T-helper 17 cell (primary cell): Measurements from ENCODE around the gene PYGO2. TPM values are rescaled to one million over a fixed set of nuclear protein-coding genes. Genes with fewer than 3 reads are reported as not detected.

Experiments
- ATAC-seq: fragments of 150-1000 bp; cut with Tn5 transposase; 2 replicates; pipeline ENCODE4 v1.10.0; 2021; ENCODE audit warnings: mild to moderate bottlenecking, moderate library complexity
- DNase-seq, 3 donors: peaks; one replicate each; pipeline versions ENCODE4 v3.0.0 to v3.0.0-alpha.2; 2020 to 2021
- H3K9me3 ChIP-seq: one replicate; pipeline ENCODE4 v1.7.0; 2013; ENCODE audit warnings: low read length, mild to moderate bottlenecking; ENCODE audit not compliant: control insufficient read depth, poor library complexity, severe bottlenecking
- H3K27ac Mint-ChIP-seq: one replicate; pipeline ENCODE4 v1.8.0; 2022; ENCODE audit warnings: mild to moderate bottlenecking, moderate library complexity, mixed read lengths
- H3K27me3 Mint-ChIP-seq: one replicate; pipeline ENCODE4 v1.8.0; 2022; ENCODE audit warnings: mixed read lengths
- H3K36me3 Mint-ChIP-seq: one replicate; pipeline ENCODE4 v1.8.0; 2022; ENCODE audit warnings: low read depth, mixed read lengths
- H3K4me1 Mint-ChIP-seq: one replicate; pipeline ENCODE4 v1.8.0; 2022; ENCODE audit warnings: mild to moderate bottlenecking, mixed read lengths
- H3K4me3 Mint-ChIP-seq: one replicate; pipeline ENCODE4 v1.8.0; 2022; ENCODE audit warnings: mild to moderate bottlenecking, moderate library complexity, mixed read lengths
- total RNA-seq, 4 donors: library from RNA in 2 of 4; stranded (reverse) in 2 of 4; gene quantifications; one replicate each; pipeline ENCODE4 v1.2.3 and lab custom pipeline; 2022 to 2026

The PYGO2 gene
- total RNA-seq, 2 donors from 2014 or later = 34.7 to 45.1 TPM

- Mint-ChIP-seq H3K4me1 (peaks cover 27% of the 10 kb centered on the region), H3K27me3 (no peaks in the 10 kb centered on the region), H3K4me3 (peak within 1 kb of the TSS; percentile 57), H3K27ac (peak within 1 kb of the TSS; percentile 87), H3K36me3 (peaks cover 9% of the 10 kb centered on the region)
- DNase-seq (no peak), ATAC-seq (no peak)
- H3K9me3 ChIP-seq = no peaks in the 10 kb centered on the region
Observed at GRCh38 chr1:154970631-154971340, 9.2 kb upstream of the PYGO2 start, which contains the start of gene SHC1. Gene SHC1 (minus strand): TSS chr1:154970747. CDS start chr1:154970526, 221 bp downstream.

- H3K4me1 Mint-ChIP-seq = peaks cover 27% of the 10 kb centered on the region
- H3K27me3 Mint-ChIP-seq = no peaks in the 10 kb centered on the region
- ATAC-seq (no peak), DNase-seq (no peak)
- H3K4me3 Mint-ChIP-seq = no peak overlapping the region
- peaks cover 9% of the 10 kb centered on the region for H3K36me3 Mint-ChIP-seq
- H3K27ac Mint-ChIP-seq = peak overlapping the region; percentile 87
- no peaks in the 10 kb centered on the region for H3K9me3 ChIP-seq
Observed at GRCh38 chr1:154969860-154970452, 8.4 kb upstream of the PYGO2 start.

GRCh38 chr1:154969246-154969645 is 7.7 kb upstream of the PYGO2 start:
- Mint-ChIP-seq H3K27me3 (no peaks in the 10 kb centered on the region), H3K4me1 (peaks cover 27% of the 10 kb centered on the region), H3K4me3 (no peak overlapping the region), H3K36me3 (peaks cover 9% of the 10 kb centered on the region), H3K27ac (peak overlapping the region; percentile 87)
- DNase-seq (no peak), ATAC-seq (no peak)
- H3K9me3 ChIP-seq = no peaks in the 10 kb centered on the region

- DNase-seq (no peak), ATAC-seq (no peak)
- Mint-ChIP-seq H3K4me1 (peaks cover 30% of the 10 kb centered on the region), H3K27ac (peak overlapping the region; percentile 87), H3K36me3 (peaks cover 11% of the 10 kb centered on the region), H3K4me3 (no peak overlapping the region), H3K27me3 (no peaks in the 10 kb centered on the region)
- no peaks in the 10 kb centered on the region for H3K9me3 ChIP-seq
Observed at GRCh38 chr1:154968731-154969130, 7.1 kb upstream of the PYGO2 start.

- H3K9me3 ChIP-seq = no peaks in the 10 kb centered on the region
- H3K27me3 Mint-ChIP-seq = no peaks in the 10 kb centered on the region
- DNase-seq = no peak
- peaks cover 32% of the 10 kb centered on the region for H3K4me1 Mint-ChIP-seq
- H3K36me3 Mint-ChIP-seq = peaks cover 12% of the 10 kb centered on the region
- no peak overlapping the region for H3K4me3 Mint-ChIP-seq
- no peak for ATAC-seq
- H3K27ac Mint-ChIP-seq = peak overlapping the region; percentile 87
Observed at GRCh38 chr1:154967331-154967950, 5.9 kb upstream of the PYGO2 start.

- H3K9me3 ChIP-seq = no peaks in the 10 kb centered on the region
- Mint-ChIP-seq H3K4me3 (no peak overlapping the region), H3K27ac (no peak overlapping the region), H3K27me3 (no peaks in the 10 kb centered on the region), H3K36me3 (peaks cover 12% of the 10 kb centered on the region), H3K4me1 (peaks cover 24% of the 10 kb centered on the region)
- ATAC-seq (no peak), DNase-seq (no peak)
Observed at GRCh38 chr1:154966111-154966510, 4.5 kb upstream of the PYGO2 start.

GRCh38 chr1:154964359-154964758 is 2.8 kb upstream of the PYGO2 start:
- DNase-seq (no peak), ATAC-seq (no peak)
- Mint-ChIP-seq H3K27me3 (no peaks in the 10 kb centered on the region), H3K4me3 (no peak overlapping the region), H3K27ac (peak overlapping the region; percentile 66), H3K4me1 (peaks cover 29% of the 10 kb centered on the region), H3K36me3 (peaks cover 11% of the 10 kb centered on the region)
- no peaks in the 10 kb centered on the region for H3K9me3 ChIP-seq

GRCh38 chr1:154963643-154964042 is 2.1 kb upstream of the PYGO2 start:
- H3K9me3 ChIP-seq = no peaks in the 10 kb centered on the region
- H3K4me3 Mint-ChIP-seq = peak overlapping the region; percentile 61
- H3K4me1 Mint-ChIP-seq = peaks cover 31% of the 10 kb centered on the region
- no peaks in the 10 kb centered on the region for H3K27me3 Mint-ChIP-seq
- H3K27ac Mint-ChIP-seq = peak overlapping the region; percentile 66
- ATAC-seq = no peak
- peaks cover 6% of the 10 kb centered on the region for H3K36me3 Mint-ChIP-seq
- DNase-seq = no peak

GRCh38 chr1:154962795-154963330 is 1.3 kb upstream of the PYGO2 start:
- Mint-ChIP-seq H3K4me1 (peaks cover 31% of the 10 kb centered on the region), H3K4me3 (peak overlapping the region; percentile 85), H3K27me3 (no peaks in the 10 kb centered on the region), H3K36me3 (peaks cover 3% of the 10 kb centered on the region), H3K27ac (peak overlapping the region; percentile 92)
- DNase-seq (no peak), ATAC-seq (no peak)
- H3K9me3 ChIP-seq = no peaks in the 10 kb centered on the region

- no peaks in the 10 kb centered on the region for H3K27me3 Mint-ChIP-seq
- H3K4me1 Mint-ChIP-seq = peaks cover 30% of the 10 kb centered on the region
- H3K4me3 Mint-ChIP-seq = peak overlapping the region; percentile 85
- DNase-seq (no peak), ATAC-seq (peak; percentile 20)
- no peaks in the 10 kb centered on the region for H3K9me3 ChIP-seq
- H3K27ac Mint-ChIP-seq = peak overlapping the region; percentile 92
- peaks cover 3% of the 10 kb centered on the region for H3K36me3 Mint-ChIP-seq
Observed at GRCh38 chr1:154962156-154962749, 671 bp upstream of the PYGO2 start.

GRCh38 chr1:154960446-154961136 is 991 bp downstream of the PYGO2 start:
- Mint-ChIP-seq H3K36me3 (peaks cover 5% of the 10 kb centered on the region), H3K27me3 (no peaks in the 10 kb centered on the region), H3K4me3 (peak overlapping the region; percentile 95), H3K4me1 (peaks cover 38% of the 10 kb centered on the region), H3K27ac (peak overlapping the region; percentile 92)
- H3K9me3 ChIP-seq = no peaks in the 10 kb centered on the region
- no peak for ATAC-seq
- DNase-seq = no peak

GRCh38 chr1:154959426-154959780 is 2.2 kb downstream of the PYGO2 start:
- peaks cover 5% of the 10 kb centered on the region for H3K36me3 Mint-ChIP-seq
- no peaks in the 10 kb centered on the region for H3K9me3 ChIP-seq
- ATAC-seq (no peak), DNase-seq (no peak)
- peaks cover 48% of the 10 kb centered on the region for H3K4me1 Mint-ChIP-seq
- peak overlapping the region; percentile 49 for H3K4me3 Mint-ChIP-seq
- H3K27me3 Mint-ChIP-seq = no peaks in the 10 kb centered on the region
- peak overlapping the region; percentile 92 for H3K27ac Mint-ChIP-seq
